Regular cardiac myocyte (primary cell): Measurements from ENCODE around the gene MRNIP. TPM values are rescaled to one million over a fixed set of nuclear protein-coding genes. Genes with fewer than 3 reads are reported as not detected.

Source experiments
- total RNA-seq: library from RNA; depleted of rRNA; stranded (reverse); fragments of >200 nt; gene quantifications from 2 replicates; pipeline ENCODE4 v1.2.3, GENCODE V29; 2014

The MRNIP gene, protein sequence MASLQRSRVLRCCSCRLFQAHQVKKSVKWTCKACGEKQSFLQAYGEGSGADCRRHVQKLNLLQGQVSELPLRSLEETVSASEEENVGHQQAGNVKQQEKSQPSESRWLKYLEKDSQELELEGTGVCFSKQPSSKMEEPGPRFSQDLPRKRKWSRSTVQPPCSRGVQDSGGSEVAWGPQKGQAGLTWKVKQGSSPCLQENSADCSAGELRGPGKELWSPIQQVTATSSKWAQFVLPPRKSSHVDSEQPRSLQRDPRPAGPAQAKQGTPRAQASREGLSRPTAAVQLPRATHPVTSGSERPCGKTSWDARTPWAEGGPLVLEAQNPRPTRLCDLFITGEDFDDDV
- 11.9 and 17.2 TPM in 2 replicates for total RNA-seq

DNA sequence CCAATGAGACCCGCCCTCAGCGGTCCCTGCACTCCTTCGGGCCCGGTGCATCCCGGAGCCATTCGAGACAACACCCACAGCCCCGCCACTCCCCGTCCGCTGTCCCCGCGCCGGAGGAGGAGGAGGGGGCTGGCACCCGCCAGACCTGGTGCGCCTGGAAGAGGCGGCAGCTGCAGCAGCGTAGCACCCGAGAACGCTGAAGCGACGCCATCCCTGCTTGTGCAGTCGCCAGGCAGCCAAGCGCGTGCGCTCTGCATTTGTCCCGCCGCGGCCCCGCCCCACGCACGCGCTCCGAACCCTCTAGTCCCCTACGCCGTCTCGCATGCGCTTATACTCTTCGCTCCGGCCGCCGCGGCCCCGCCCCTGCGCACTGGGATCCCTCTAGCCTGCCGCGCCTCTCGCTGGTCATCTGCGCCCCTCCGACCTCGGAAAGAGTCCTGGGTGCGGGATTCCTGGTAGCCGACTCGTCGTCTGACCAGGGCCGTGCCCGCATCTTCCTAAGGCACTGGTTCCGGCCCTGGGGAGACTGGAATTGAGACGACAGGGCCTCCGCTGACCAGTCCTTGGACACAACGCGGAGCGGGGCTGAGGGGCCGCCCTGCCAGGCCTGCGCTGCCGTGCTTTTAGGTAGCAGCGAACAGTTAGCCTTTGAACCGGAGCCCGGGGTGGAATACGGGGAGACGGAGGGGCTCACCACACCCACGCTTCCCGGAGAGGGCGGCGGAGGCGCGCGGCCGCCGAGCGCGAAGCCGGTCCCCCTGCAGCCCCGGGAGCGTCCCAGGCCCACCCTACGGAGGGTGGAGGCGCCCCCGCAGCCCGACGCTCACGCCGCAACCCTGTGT lies at the start of gene MRNIP:
Gene MRNIP (minus strand): TSS at position 232 of the 842 bp plus-strand sequence. CDS start 21 bp downstream, at position 211.

DNA sequence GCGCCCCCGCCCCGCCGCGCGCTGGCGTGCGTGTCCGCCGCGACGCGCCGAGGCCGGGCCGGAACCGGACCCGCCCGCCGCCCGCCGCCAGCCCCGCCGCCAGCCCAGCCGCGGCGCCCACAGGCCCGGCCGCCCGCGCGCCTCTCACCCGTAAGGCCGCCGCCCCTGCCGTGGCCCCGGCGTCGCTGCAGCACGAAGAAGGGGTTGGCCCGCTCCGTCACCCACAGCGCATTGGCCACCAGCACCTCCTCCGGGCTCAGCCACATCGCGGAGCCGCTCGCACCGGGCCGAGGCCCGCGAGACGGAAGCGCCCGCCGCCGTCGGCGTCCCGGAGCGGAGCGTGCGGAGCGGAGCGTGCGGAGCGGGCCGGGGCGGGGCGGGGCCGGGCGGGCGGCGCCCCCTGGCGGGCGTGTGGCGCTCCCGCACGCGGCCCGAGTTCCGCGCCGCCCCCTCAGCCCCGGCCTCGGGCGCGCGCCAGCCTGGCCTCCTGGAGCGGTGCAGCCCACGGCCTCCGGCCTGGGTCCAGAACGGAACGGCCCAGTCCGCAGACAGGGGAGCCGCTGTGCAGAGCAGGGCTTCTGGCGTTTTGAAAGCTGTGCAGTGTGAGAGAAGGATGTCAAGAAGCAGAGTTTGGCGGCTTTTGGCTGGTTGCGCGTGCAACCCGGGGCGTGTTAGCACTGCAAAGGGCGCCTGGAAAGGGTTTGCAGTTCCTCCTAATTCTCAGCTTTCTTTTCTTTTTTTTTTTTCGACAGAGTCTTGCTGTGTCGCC lies 49.1 kb upstream of the MRNIP start, which contains the start of gene TBC1D9B:
Gene TBC1D9B (minus strand): TSS at position 342 of the 769 bp plus-strand sequence. CDS start 76 bp downstream, at position 266.

DNA sequence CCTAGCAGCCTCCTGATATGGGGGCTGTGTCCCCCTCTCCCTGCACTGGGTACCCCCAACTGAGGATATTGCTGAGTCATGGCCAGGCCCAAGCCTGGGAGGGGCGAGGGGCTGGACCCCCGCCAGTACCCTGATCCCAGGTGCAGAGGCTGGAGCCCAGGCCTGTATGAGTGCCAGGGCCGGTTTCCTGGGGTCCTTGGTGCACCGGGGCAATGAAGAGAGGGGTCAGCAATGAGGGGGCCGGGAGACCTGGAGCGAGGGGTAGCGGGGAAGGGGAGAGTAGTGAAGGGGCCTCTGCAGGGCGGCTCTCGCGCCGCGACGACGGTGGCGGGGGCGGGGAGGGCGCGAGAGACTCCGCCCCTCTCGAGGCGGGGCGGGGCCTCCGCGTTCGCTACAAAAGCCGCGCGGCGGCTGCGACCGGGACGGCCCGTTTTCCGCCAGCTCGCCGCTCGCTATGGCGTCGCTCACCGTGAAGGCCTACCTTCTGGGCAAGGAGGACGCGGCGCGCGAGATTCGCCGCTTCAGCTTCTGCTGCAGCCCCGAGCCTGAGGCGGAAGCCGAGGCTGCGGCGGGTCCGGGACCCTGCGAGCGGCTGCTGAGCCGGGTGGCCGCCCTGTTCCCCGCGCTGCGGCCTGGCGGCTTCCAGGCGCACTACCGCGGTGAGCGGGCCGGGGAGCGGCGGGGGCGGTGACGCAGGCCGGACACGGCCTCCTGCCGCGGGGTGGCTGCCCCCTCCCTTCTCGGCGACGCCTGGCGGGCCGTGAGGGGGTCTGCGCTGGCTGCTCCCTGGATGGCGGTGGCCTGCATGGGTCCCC lies 37.9 kb downstream of the MRNIP start, which contains the start of gene SQSTM1:
Gene SQSTM1 (plus strand): TSS at position 423 of the 815 bp plus-strand sequence. CDS start 32 bp downstream, at position 455.

DNA sequence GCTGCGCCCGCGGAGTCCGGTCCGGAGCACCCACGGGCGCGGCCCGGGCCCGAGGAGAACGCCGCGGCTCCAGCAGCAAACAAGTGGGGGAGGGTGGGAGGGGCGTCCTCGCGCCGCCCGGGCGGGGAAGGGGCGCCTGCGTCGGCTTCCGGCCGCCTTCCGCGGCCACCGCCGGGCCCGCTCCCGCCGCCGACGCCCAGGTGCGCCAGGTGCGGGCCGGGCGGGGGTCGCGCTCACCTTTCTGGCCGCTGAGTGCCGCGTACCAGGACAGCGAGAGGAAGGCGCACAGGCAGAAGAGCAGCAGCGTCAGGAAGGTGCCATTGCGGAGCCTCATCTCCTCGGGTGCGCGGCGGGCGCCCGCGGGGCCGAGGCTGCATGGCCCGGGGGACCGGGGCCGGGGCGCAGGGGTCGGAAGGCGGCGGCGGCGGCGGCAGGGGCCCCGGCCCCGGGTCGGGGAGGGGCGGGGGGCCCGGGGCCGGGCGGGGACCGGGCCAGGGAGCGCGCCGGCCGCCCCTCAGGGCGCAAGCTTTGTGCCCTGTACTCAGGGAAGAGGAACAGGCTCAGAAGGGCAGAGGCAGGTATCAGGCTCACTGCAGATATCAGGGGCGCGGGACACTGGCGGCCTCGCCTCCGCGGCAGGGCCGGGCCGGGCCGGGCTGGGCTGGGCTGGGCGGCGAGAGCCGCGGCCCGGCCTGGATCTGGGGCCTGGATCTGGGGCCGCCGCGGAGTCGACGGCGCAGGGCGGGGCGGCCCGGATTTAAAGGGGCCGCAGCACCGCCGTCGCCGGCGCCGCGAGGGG lies 52.2 kb downstream of the MRNIP start, which contains the start of gene MGAT4B:
Gene MGAT4B (minus strand): TSS at position 617 of the 799 bp plus-strand sequence. CDS start 283 bp downstream, at position 334.

DNA sequence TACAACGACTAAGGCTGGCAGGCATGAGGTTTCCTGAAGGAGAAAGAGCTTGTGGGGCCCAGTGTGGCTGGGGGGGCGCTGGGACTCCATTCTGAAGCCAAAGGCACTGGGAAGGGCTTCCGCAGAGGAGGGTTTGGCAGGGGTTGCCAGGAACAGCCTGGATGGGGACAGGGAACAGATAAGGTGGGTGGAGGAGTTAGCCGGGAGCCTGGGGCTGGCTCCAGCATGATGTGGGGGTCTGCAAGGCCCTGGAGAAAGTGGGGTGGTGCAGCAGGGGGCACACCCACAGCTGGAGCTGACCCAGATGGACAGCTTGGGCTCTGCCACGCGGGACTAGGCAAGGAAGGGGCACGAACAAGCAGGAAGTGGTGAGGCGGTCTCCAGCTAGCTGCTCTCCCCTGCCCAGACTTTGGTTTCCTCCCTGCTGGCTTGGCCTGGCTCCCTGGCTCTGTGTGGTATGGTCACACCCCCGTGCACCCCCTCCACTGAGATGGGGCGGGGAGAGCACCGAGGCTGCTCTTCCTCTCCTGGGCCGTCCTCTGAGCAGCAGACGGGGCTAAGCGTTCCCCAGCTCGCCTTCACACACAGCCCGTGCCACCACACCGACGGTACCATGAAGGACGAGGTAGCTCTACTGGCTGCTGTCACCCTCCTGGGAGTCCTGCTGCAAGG lies 65.0 kb downstream of the MRNIP start, which contains the start of gene LTC4S:
Gene LTC4S (plus strand): TSS at position 519 of the 672 bp plus-strand sequence. CDS start 95 bp downstream, at position 614.

Other genes with a start within 250 kb of the MRNIP start
- gene HNRNPH1, start 235.1 kb downstream of the MRNIP start, total RNA-seq: 509 and 722 TPM in 2 replicates
- not detected in 2 replicates for gene CBY3, start 177.8 kb downstream of the MRNIP start, total RNA-seq
- 957 and 1,184 TPM in 2 replicates for gene CANX, start 159.8 kb downstream of the MRNIP start, total RNA-seq
- 3.4 and 6.5 TPM in 2 replicates for gene MAML1, start 126.0 kb downstream of the MRNIP start, total RNA-seq
- 0.19 and 1.4 TPM in 2 replicates for gene LTC4S, start 64.8 kb downstream of the MRNIP start, total RNA-seq
- gene MGAT4B, start 52.0 kb downstream of the MRNIP start, total RNA-seq: 106 and 125 TPM in 2 replicates
- gene SQSTM1, start 37.9 kb downstream of the MRNIP start, total RNA-seq: 256 and 857 TPM in 2 replicates
- gene TBC1D9B, start 49.1 kb upstream of the MRNIP start, total RNA-seq: 54.1 and 58.9 TPM in 2 replicates
- gene RNF130, start 212.9 kb upstream of the MRNIP start, total RNA-seq: 14.2 and 39.7 TPM in 2 replicates